ENCODE data around the gene ALPL. TPM values are rescaled to one million over a fixed set of nuclear protein-coding genes. Genes with fewer than 3 reads are reported as not detected.
"Not testable (repeated sequence)": the region's sequence is repeated elsewhere in the genome, so short reads cannot be mapped to it uniquely, and the experiment has no call there.

ALPL gene
- total and polyA plus RNA-seq, 9 of the 15 experiments (the other 6 are each of a cell fraction or from before 2014, with no cell fraction given) = 0.04 to 0.38 (median 0.18) TPM; not detected in 4

DNA sequence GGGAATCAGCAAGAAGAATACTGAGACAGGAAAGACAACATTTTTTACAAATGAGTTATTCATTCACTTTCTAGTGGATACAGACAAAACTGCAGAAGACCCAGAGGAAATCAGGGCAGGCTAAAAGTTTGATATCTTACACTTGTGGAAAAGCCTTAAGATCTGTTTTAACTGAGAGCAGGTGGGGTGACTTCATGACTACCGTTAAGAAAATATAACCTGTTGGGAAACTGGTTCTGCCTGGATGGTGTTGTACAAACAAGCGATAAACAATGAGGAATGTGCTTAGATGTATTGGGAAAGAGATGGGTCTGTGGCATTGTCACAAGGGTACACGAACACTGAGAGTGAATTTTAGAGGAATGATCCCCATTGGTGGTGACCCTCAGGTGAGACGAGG is 41.3 kb upstream of the ALPL start:
- intact Hi-C loops (cut with micrococcal nuclease) = loop anchor here (1.0 kb wide), 1 partner anchor 98 kb away; no protein-coding TSS in a partner anchor
- CTCF ChIA-PET (ENCODE audit: low intra/inter-chr PET ratio) = interaction anchor here (1.3 to 1.8 kb wide), 2 partner anchors 84 to 97 kb away, joined by 3 to 13 read pairs; no protein-coding TSS in a partner anchor

DNA sequence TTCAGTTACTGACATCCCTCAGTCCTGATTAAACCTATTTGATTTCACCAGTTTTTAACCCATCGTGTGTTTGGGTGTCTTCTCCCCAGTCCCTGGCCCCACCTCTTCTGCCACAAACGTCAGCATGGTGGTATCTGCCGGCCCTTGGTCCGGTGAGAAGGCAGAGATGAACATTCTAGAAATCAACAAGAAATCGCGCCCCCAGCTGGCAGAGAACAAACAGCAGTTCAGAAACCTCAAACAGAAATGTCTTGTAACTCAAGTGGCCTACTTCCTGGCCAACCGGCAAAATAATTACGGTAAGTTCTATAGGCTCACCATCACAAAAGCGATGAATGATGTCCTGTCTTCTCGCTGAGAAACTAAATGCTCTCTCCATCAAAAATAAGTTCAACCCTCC is 40.6 kb upstream of the ALPL start:
- WGBS (ENCODE audit: insufficient coverage, low coverage, missing lambda C conversion rate) = 10% methylated on average over 10 of the region's 10 CpGs
- intact Hi-C loops (cut with micrococcal nuclease) = loop anchor here (1.0 kb wide), 1 partner anchor 98 kb away; no protein-coding TSS in a partner anchor
- TF ChIP-seq BDP1 (IDR thresholded peaks at IDR 0.05; ENCODE audit: insufficient read depth, insufficient read length) = no peak
- TF ChIP-seq FOXA3 (CRISPR knock-in tag; conservative IDR thresholded peaks at IDR 0.05 in 1 of 2, IDR thresholded peaks at IDR 0.05 in 1 of 2) = peak; percentile 32 to 48; a peak in 1 of 4 replicates
- 0 out of 4 replicates have a peak, but pooled peaks of 1 of the 2 experiments have one; percentile 16 for TF ChIP-seq MAZ (CRISPR knock-in tag; conservative IDR thresholded peaks at IDR 0.05 in 1 of 2, IDR thresholded peaks at IDR 0.05 in 1 of 2)
- 0 out of 2 replicates have a peak, but pooled peaks have one; percentile 12 for TF ChIP-seq CREM (IDR thresholded peaks at IDR 0.05; ENCODE audit: low read depth)
- TF ChIP-seq, protein P1, sequence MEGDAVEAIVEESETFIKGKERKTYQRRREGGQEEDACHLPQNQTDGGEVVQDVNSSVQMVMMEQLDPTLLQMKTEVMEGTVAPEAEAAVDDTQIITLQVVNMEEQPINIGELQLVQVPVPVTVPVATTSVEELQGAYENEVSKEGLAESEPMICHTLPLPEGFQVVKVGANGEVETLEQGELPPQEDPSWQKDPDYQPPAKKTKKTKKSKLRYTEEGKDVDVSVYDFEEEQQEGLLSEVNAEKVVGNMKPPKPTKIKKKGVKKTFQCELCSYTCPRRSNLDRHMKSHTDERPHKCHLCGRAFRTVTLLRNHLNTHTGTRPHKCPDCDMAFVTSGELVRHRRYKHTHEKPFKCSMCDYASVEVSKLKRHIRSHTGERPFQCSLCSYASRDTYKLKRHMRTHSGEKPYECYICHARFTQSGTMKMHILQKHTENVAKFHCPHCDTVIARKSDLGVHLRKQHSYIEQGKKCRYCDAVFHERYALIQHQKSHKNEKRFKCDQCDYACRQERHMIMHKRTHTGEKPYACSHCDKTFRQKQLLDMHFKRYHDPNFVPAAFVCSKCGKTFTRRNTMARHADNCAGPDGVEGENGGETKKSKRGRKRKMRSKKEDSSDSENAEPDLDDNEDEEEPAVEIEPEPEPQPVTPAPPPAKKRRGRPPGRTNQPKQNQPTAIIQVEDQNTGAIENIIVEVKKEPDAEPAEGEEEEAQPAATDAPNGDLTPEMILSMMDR (IDR thresholded peaks at IDR 0.05 in 2 of 3, conservative IDR thresholded peaks at IDR 0.05 in 1 of 3; ENCODE audit: insufficient read depth in 2 of 3, low read depth in 1 of 3, low read length in 3 of 3) = peak; percentile 66 to 79 (median 75)
- no peak for TF ChIP-seq RBBP5 (IDR thresholded peaks at IDR 0.05; ENCODE audit: borderline replicate concordance, insufficient read depth, low read length, poor library complexity, severe bottlenecking)
- peak; percentile 69 to 84 for TF ChIP-seq RAD21 (CRISPR knock-in tag; conservative IDR thresholded peaks at IDR 0.05 in 1 of 2, IDR thresholded peaks at IDR 0.05 in 1 of 2)
- no peak; the same call in 1 of the 2 replicates for TF ChIP-seq ETV5 (CRISPR knock-in tag; IDR thresholded peaks at IDR 0.05; ENCODE audit: low read depth)
- TF ChIP-seq FOXK2 (conservative IDR thresholded peaks at IDR 0.05 in 1 of 2, IDR thresholded peaks at IDR 0.05 in 1 of 2; ENCODE audit: low read depth in 2 of 2) = peak; percentile 74 to 83
- TF ChIP-seq MAFF (IDR thresholded peaks at IDR 0.05; ENCODE audit: low read length) = no peak
- TF ChIP-seq TEAD4 (IDR thresholded peaks at IDR 0.05; ENCODE audit: low read length) = no peak
- TF ChIP-seq TEAD4 (CRISPR knock-in tag; IDR thresholded peaks at IDR 0.05; ENCODE audit: borderline replicate concordance) = no peak

More for the DNA sequence above, 41.3 kb upstream of the ALPL start:
- H3K27ac ChIP-seq (ENCODE audit: extremely low read depth, low read depth, low read length); H3K36me3 ChIP-seq (ENCODE audit: control insufficient read depth, insufficient read depth, low read length); DNase-seq (ENCODE audit: extremely low read depth in 1 of 4, low spot score in 3 of 4); H3K9ac ChIP-seq (ENCODE audit: insufficient read depth in 1 of 2, low read depth in 2 of 2, low read length in 2 of 2); in situ Hi-C loops (cut with MboI); H3K4me3 ChIP-seq; H3K4me2 ChIP-seq (ENCODE audit: insufficient read depth, low read length); FAIRE-seq; ATAC-seq; H3K9me3 ChIP-seq (replicated peaks; ENCODE audit: control insufficient read depth, insufficient read depth, low read depth, low read length); H3K79me2 ChIP-seq (ENCODE audit: control insufficient read depth, insufficient read depth, low read length); H4K20me1 ChIP-seq (replicated peaks; ENCODE audit: control insufficient read depth, insufficient read depth, low read length); H3K9me1 ChIP-seq (ENCODE audit: control insufficient read depth, insufficient read depth, low read length); H3K4me1 ChIP-seq (replicated peaks in 1 of 2; ENCODE audit: control insufficient read depth in 2 of 2, insufficient read depth in 2 of 2, low read length in 2 of 2); BruUV-seq (replicated peaks): not testable (repeated sequence)
- POLR2A ChIA-PET = interaction anchor here (1.7 kb wide), 1 partner anchor 9 kb away, joined by 5 read pairs; no protein-coding TSS in a partner anchor
- Histone ChIP-seq H2AFZ (ENCODE audit: low read depth, low read length) (peak overlapping the region; percentile 62), H3K27me3 (ENCODE audit: control insufficient read depth in 2 of 2, insufficient read depth in 2 of 2, low read length in 2 of 2) (peaks cover 2 to 16% of the 10 kb centered on the region in 2 experiments; a peak in 2 of 5 replicates)
- WGBS (ENCODE audit: insufficient coverage, low coverage, missing lambda C conversion rate) = 27% methylated on average over 4 of the region's 4 CpGs

More for the DNA sequence above, 40.6 kb upstream of the ALPL start:
- FAIRE-seq (no peak), ATAC-seq (peak; percentile 51; the same call in 2 of the 3 replicates), DNase-seq (ENCODE audit: extremely low read depth in 1 of 4, low spot score in 3 of 4) (peak; percentile 46 to 79 (median 54))
- H3K36me3 ChIP-seq (ENCODE audit: control insufficient read depth, insufficient read depth, low read length) = no peaks in the 10 kb centered on the region
- H3K9me1 ChIP-seq (ENCODE audit: control insufficient read depth, insufficient read depth, low read length) = no peaks in the 10 kb centered on the region
- no peak overlapping the region for H3K4me3 ChIP-seq
- no peaks in the 10 kb centered on the region for H3K79me2 ChIP-seq (ENCODE audit: control insufficient read depth, insufficient read depth, low read length)
- no peak overlapping the region for H3K4me2 ChIP-seq (ENCODE audit: insufficient read depth, low read length)
- ChIA-PET POLR2A (interaction anchor here (0.8 to 1.7 kb wide), 3 partner anchors 8 to 88 kb away, joined by 3 to 5 read pairs (median 3); no protein-coding TSS in a partner anchor), CTCF (ENCODE audit: low intra/inter-chr PET ratio) (interaction anchor here (1.3 to 1.8 kb wide), 2 partner anchors 85 to 98 kb away, joined by 3 to 13 read pairs; no protein-coding TSS in a partner anchor)
- H3K27ac ChIP-seq (ENCODE audit: extremely low read depth, low read depth, low read length) = no peak overlapping the region
- no TSS peak for BruUV-seq (replicated peaks)
- no peaks in the 10 kb centered on the region for H3K4me1 ChIP-seq (replicated peaks in 1 of 2; ENCODE audit: control insufficient read depth in 2 of 2, insufficient read depth in 2 of 2, low read length in 2 of 2)
- no peak overlapping the region for H3K9ac ChIP-seq (ENCODE audit: insufficient read depth in 1 of 2, low read depth in 2 of 2, low read length in 2 of 2)
- H2AFZ ChIP-seq (ENCODE audit: low read depth, low read length) = peak overlapping the region; percentile 62
- H3K27me3 ChIP-seq (ENCODE audit: control insufficient read depth in 2 of 2, insufficient read depth in 2 of 2, low read length in 2 of 2) = peaks cover 2 to 21% of the 10 kb centered on the region in 2 experiments; a peak in 2 of 5 replicates
- no peaks in the 10 kb centered on the region for H4K20me1 ChIP-seq (replicated peaks; ENCODE audit: control insufficient read depth, insufficient read depth, low read length)
- in situ Hi-C loops (cut with MboI) = no loop called here
- no peaks in the 10 kb centered on the region for H3K9me3 ChIP-seq (replicated peaks; ENCODE audit: control insufficient read depth, insufficient read depth, low read depth, low read length)
